ENCODE measurements around the gene ZBTB2.

Gene ZBTB2

DNA sequence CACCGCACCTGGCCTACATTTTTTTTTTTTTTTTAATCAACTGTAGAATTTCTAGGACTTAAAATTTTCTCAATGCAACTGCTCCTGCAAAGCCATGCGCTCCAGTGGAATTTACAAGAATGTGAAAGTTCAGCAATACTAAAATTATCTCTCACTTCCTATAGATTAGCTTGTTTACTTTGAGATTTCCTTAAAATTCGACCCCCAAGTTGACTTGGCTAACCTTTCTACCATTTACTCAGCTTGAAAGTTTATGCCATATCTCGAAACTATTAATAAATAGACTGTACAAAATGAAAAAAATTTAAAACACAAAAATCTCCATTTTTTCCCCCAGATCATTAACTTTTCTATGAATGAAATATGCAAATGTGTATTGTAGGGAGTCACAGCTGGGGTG is 64.3 kb downstream of the ZBTB2 start:
- H3K27me3 ChIP-seq = peaks cover 68% of the 10 kb centered on the region
- no peak overlapping the region for H3K4me3 ChIP-seq (ENCODE audit: low read depth in 1 of 2, low read length in 1 of 2)
- TF ChIP-seq, protein P1, sequence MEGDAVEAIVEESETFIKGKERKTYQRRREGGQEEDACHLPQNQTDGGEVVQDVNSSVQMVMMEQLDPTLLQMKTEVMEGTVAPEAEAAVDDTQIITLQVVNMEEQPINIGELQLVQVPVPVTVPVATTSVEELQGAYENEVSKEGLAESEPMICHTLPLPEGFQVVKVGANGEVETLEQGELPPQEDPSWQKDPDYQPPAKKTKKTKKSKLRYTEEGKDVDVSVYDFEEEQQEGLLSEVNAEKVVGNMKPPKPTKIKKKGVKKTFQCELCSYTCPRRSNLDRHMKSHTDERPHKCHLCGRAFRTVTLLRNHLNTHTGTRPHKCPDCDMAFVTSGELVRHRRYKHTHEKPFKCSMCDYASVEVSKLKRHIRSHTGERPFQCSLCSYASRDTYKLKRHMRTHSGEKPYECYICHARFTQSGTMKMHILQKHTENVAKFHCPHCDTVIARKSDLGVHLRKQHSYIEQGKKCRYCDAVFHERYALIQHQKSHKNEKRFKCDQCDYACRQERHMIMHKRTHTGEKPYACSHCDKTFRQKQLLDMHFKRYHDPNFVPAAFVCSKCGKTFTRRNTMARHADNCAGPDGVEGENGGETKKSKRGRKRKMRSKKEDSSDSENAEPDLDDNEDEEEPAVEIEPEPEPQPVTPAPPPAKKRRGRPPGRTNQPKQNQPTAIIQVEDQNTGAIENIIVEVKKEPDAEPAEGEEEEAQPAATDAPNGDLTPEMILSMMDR (IDR thresholded peaks at IDR 0.05) = no peak
- no peaks in the 10 kb centered on the region for H3K36me3 ChIP-seq
- H3K9me3 ChIP-seq = no peaks in the 10 kb centered on the region
- peaks cover 19 to 20% of the 10 kb centered on the region in 2 experiments for H3K4me1 ChIP-seq (ENCODE audit: control insufficient read depth in 1 of 2, insufficient read depth in 1 of 2, low read depth in 1 of 2, low read length in 1 of 2)
- no peak overlapping the region for H3K27ac ChIP-seq

DNA sequence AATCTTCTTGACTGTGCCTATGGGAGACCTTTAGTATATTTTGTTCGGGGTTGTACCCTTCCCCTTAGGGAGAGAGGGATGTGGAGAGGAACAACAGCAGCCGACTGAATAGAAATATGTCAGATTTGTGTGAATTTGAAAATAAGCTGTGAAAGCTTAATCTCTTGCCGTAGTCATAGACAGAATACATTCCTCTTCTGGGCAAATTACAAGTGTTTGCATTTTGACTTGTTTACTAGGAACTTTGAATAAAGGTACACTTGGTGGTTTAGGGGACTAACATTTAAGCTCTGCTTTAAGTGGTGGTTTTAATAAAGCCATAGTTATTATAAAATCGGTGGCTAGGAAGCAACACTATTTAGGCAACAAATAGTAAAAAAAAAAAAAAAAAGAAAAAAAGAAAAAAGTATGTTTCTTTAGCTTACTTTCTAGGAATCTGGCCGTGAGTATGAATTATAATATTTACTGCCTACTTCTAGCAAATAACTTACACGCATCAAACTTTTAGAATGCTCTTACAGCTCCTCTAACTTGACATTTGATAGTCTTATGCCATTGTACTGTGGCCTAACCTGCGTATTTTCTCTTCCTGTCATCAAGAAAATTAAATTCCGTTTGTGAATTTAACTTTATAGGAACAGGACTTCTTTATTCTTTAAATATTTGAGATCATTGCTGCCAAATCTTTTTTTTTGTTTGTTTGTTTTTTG is 65.1 kb downstream of the ZBTB2 start:
- TF ChIP-seq, protein P1 (IDR thresholded peaks at IDR 0.05) = no peak
- peaks cover 19 to 20% of the 10 kb centered on the region in 2 experiments for H3K4me1 ChIP-seq (ENCODE audit: control insufficient read depth in 1 of 2, insufficient read depth in 1 of 2, low read depth in 1 of 2, low read length in 1 of 2)
- no peaks in the 10 kb centered on the region for H3K36me3 ChIP-seq
- peak overlapping the region in 1 of 2 experiments; percentile 28 for H3K4me3 ChIP-seq (ENCODE audit: low read depth in 1 of 2, low read length in 1 of 2)
- H3K27ac ChIP-seq = no peak overlapping the region
- peaks cover 68% of the 10 kb centered on the region for H3K27me3 ChIP-seq
- H3K9me3 ChIP-seq = no peaks in the 10 kb centered on the region

DNA sequence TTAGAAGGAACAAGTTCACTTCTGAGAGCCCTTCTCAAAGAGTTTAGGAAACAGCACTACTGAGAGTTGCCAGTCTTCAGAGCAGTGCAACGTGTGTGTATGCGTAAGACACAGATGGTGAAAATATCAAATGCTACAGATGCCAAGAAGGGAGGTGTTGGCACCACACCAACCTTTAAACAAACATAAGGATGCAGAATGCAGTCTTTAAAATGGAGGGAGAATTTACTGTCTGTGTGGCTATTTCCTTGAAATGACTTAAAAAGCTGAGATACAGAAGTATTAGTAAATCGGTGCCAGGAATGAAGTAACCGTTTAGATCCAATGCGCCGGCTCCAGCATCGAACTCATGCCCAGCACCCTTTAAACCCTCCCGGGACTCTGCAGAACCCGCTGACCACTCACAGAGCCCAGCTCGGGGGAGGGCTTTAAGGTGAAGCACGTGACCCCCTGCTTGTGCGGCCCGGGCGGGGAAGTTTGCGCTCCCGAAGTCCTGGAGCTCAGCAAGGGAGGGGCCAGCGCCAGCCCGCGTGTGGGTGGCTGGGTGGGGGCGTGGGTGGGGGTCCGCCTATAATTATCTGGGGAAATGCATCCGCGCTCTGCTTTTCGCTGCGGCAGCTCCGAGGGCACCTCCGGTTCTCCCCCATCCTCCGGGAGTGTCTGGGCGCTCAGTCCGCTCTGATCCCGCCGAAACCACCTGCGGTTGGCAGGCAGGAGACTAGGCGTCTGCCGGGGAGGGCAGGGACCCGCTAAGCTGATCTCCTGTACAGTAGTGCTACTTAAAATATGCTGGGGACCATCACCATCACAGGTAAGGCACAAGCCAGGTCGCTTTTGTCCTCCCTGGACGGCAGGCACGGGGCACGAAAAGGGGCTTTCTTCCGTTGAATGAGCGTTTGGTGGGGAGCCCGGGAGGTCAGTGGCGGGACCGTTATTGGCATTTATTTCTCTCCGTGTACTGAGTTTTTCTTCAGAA is 66.0 kb downstream of the ZBTB2 start:
- peak overlapping the region; percentile 28 to 50 for H3K4me3 ChIP-seq (ENCODE audit: low read depth in 1 of 2, low read length in 1 of 2)
- peaks cover 19 to 20% of the 10 kb centered on the region in 2 experiments for H3K4me1 ChIP-seq (ENCODE audit: control insufficient read depth in 1 of 2, insufficient read depth in 1 of 2, low read depth in 1 of 2, low read length in 1 of 2)
- TF ChIP-seq, protein P1 (IDR thresholded peaks at IDR 0.05) = no peak
- H3K9me3 ChIP-seq = no peaks in the 10 kb centered on the region
- H3K27me3 ChIP-seq = peaks cover 62% of the 10 kb centered on the region
- H3K36me3 ChIP-seq = no peaks in the 10 kb centered on the region
- H3K27ac ChIP-seq = no peak overlapping the region

DNA sequence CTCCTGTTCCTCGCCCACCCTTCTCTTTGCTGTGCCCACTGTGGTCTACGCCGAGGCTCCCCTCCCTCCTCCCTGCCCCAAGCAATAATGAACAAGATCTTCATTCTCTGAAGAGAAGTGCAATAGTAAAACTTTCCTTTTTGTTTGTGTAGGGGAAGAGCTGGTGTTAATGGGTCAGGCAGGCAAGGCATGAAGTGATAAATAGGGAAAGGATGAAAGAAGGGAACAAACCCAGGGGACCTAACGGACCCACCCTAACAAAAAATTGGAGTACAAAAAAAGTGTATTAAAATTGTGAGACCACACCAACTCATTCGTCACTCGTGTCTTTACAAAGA is 66.9 kb downstream of the ZBTB2 start:
- H3K4me1 ChIP-seq (ENCODE audit: control insufficient read depth in 1 of 2, insufficient read depth in 1 of 2, low read depth in 1 of 2, low read length in 1 of 2) = peaks cover 19 to 20% of the 10 kb centered on the region in 2 experiments
- no peaks in the 10 kb centered on the region for H3K9me3 ChIP-seq
- H3K27me3 ChIP-seq = peaks cover 53% of the 10 kb centered on the region
- H3K27ac ChIP-seq = no peak overlapping the region
- no peak overlapping the region for H3K4me3 ChIP-seq (ENCODE audit: low read depth in 1 of 2, low read length in 1 of 2)
- H3K36me3 ChIP-seq = no peaks in the 10 kb centered on the region
- TF ChIP-seq, protein P1 (IDR thresholded peaks at IDR 0.05) = no peak

DNA sequence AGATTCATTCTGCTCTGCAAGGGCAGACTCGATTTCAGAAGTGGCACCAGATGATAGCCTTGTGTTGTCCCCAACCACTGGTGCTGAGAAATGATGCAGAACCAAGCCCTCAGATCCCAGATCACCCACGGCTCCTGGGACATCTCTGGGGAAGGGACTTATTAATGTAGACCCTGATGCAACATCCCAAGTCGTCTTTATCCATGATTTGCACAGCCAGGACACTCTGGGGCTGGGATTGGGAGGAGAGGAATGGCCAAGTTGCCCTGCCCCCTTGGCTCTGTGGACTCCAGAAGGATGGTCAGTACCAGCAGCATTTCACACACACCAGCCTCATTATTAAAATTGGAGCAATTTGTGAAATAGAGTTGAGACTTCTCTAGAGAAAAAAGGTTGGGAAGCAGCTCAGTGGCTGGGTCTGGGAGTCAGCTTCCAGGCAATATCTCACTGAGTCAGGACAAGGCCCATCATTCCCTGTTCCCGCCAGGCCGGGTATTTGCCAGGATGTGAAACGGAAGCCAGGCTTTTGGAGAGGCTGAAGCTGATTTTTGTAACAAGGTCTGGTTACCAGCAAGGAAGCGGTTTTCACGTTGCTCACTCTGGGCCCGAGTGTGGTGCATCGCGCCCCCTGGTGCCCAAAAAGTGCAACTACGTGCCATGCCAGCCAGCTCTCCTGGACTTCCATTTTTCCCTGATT is 67.4 kb downstream of the ZBTB2 start:
- no peaks in the 10 kb centered on the region for H3K9me3 ChIP-seq
- peaks cover 48% of the 10 kb centered on the region for H3K27me3 ChIP-seq
- no peak overlapping the region for H3K27ac ChIP-seq
- no peaks in the 10 kb centered on the region for H3K36me3 ChIP-seq
- peaks cover 19 to 20% of the 10 kb centered on the region in 2 experiments for H3K4me1 ChIP-seq (ENCODE audit: control insufficient read depth in 1 of 2, insufficient read depth in 1 of 2, low read depth in 1 of 2, low read length in 1 of 2)
- H3K4me3 ChIP-seq (ENCODE audit: low read depth in 1 of 2, low read length in 1 of 2) = no peak overlapping the region
- TF ChIP-seq, protein P1 (IDR thresholded peaks at IDR 0.05) = peak; percentile 92
